Caco-2 (cell line): ENCODE results near the gene ADGRG1. TPM values are rescaled to one million over a fixed set of nuclear protein-coding genes. Genes with fewer than 3 reads are reported as not detected.

Source experiments
- BruUV-seq: library from RNA; stranded (reverse); fragments of 400-500 nt; replicated peaks from 2 replicates; lab custom pipeline; 2021; lab: Mats Ljungman, UMichigan
- CTCF ChIA-PET: fragments of 300-600 bp; sonication (Branson Sonifier 250); formaldehyde crosslinking; loops from one replicate; lab custom pipeline; 2022; ENCODE audit warnings: antibody characterized with exemption; lab: Charles Lee
- POLR2A ChIA-PET: fragments of 300-600 bp; sonication (Branson Sonifier 250); formaldehyde crosslinking; loops from one replicate; lab custom pipeline; 2022; ENCODE audit warnings: antibody characterized with exemption; lab: Charles Lee
- DNase-seq, 2 experiments: peaks; one replicate each; pipeline versions ENCODE4 v3.0.0 to v3.0.0-alpha.2; 2020 to 2022
- H3K27me3 ChIP-seq: replicated peaks from 2 replicates; pipeline ENCODE4 v1.6.0; 2011; ENCODE audit warnings: low read length; ENCODE audit not compliant: control insufficient read depth, insufficient read depth
- H3K36me3 ChIP-seq: 2 replicates; pipeline ENCODE4 v1.5.1; 2011; ENCODE audit warnings: low read length; ENCODE audit not compliant: control insufficient read depth, insufficient read depth
- H3K4me1 ChIP-seq: fragments of 250-450 bp; sonication (Bioruptor Pico); 2 replicates; pipeline ENCODE4 v1.5.1; 2020; ENCODE audit warnings: mild to moderate bottlenecking
- H3K4me3 ChIP-seq: 2 replicates; pipeline ENCODE4 v1.5.1; 2011; ENCODE audit warnings: low read depth, mild to moderate bottlenecking, control low read depth, low read length
- H3K9me3 ChIP-seq: fragments of 250-450 bp; sonication (Bioruptor Pico); 2 replicates; pipeline ENCODE4 v1.5.1; 2020; ENCODE audit warnings: mild to moderate bottlenecking, moderate library complexity
- H3K27ac Mint-ChIP-seq: one replicate; pipeline ENCODE4 v1.8.0; 2022; ENCODE audit warnings: mixed read lengths; ENCODE audit not compliant: unreplicated experiment
- H3K27me3 Mint-ChIP-seq: one replicate; pipeline ENCODE4 v1.8.0; 2022; ENCODE audit warnings: mixed read lengths; ENCODE audit not compliant: insufficient read depth, unreplicated experiment
- H3K36me3 Mint-ChIP-seq: one replicate; pipeline ENCODE4 v1.8.0; 2022; ENCODE audit warnings: mild to moderate bottlenecking, mixed read lengths; ENCODE audit not compliant: insufficient read depth, unreplicated experiment
- H3K4me1 Mint-ChIP-seq: one replicate; pipeline ENCODE4 v1.8.0; 2022; ENCODE audit warnings: low read depth, mixed read lengths; ENCODE audit not compliant: unreplicated experiment
- H3K4me3 Mint-ChIP-seq: one replicate; pipeline ENCODE4 v1.8.0; 2022; ENCODE audit warnings: mild to moderate bottlenecking, moderate library complexity, mixed read lengths; ENCODE audit not compliant: unreplicated experiment
- H3K9me3 Mint-ChIP-seq: one replicate; pipeline ENCODE4 v1.8.0; 2022; ENCODE audit warnings: mixed read lengths; ENCODE audit not compliant: unreplicated experiment
- CTCF ChIP-seq, 2 experiments: fragments of 200-600 bp in 1 of 2; IDR thresholded peaks; 1 replicate in 1 of 2; 2 replicates in 1 of 2; pipeline versions ENCODE4 v1.5.1 to v1.8.0; 2011 to 2022; ENCODE audit warnings: antibody characterized with exemption in 1 of 2, control low read depth in 1 of 2, inconsistent platforms in 1 of 2, low read depth in 1 of 2, low read length in 1 of 2, mild to moderate bottlenecking in 1 of 2, moderate library complexity in 1 of 2; ENCODE audit not compliant: insufficient read depth in 1 of 2, severe bottlenecking in 1 of 2, unreplicated experiment in 1 of 2
- intact Hi-C: fragments of 100-400 bp; cut with micrococcal nuclease; formaldehyde crosslinking; loops from one replicate; pipeline ENCODE4 v1.10.0; 2022; ENCODE audit not compliant: unreplicated experiment
- total RNA-seq: library from RNA; stranded (reverse); gene quantifications from 2 replicates; pipeline ENCODE4 v1.2.3, GENCODE V29; 2022

The ADGRG1 gene
- total RNA-seq, 1 experiment from 2014 or later: 195 TPM

GRCh38 chr16:57637424-57637823 lies 9.0 kb downstream of the ADGRG1 start:
- H3K36me3 Mint-ChIP-seq: peaks cover 21% of the 10 kb centered on the region
- Histone ChIP-seq H3K9me3 (no peaks in the 10 kb centered on the region), H3K36me3 (no peaks in the 10 kb centered on the region; the same call in 1 of the 2 replicates), H3K27me3 (no peaks in the 10 kb centered on the region), H3K4me3 (no peak overlapping the region), H3K4me1 (peaks cover 18% of the 10 kb centered on the region)
- BruUV-seq: no TSS peak
- ChIA-PET POLR2A (no interaction called here), CTCF (interaction anchor here (0.6 to 2.8 kb wide), 4 partner anchors 37 to 156 kb away, joined by 3 to 13 read pairs (median 6); partner anchors contain the start of gene KATNB1)
- intact Hi-C loops: no loop called here
- H3K4me3 Mint-ChIP-seq: no peak overlapping the region
- no peak overlapping the region for H3K27ac Mint-ChIP-seq
- H3K4me1 Mint-ChIP-seq: peaks cover 11% of the 10 kb centered on the region
- no peaks in the 10 kb centered on the region for H3K9me3 Mint-ChIP-seq
- TF ChIP-seq CTCF (IDR thresholded peaks at IDR 0.05; ENCODE audit: insufficient read depth in 1 of 2, low read depth in 1 of 2, low read length in 1 of 2, severe bottlenecking in 1 of 2, unreplicated experiment in 1 of 2): no peak
- H3K27me3 Mint-ChIP-seq: no peaks in the 10 kb centered on the region
- no peak for DNase-seq

GRCh38 chr16:57637965-57638364 lies 9.5 kb downstream of the ADGRG1 start:
- no peak overlapping the region for H3K4me3 Mint-ChIP-seq
- no peaks in the 10 kb centered on the region for H3K9me3 Mint-ChIP-seq
- Histone ChIP-seq H3K4me1 (peaks cover 18% of the 10 kb centered on the region), H3K4me3 (no peak overlapping the region), H3K27me3 (no peaks in the 10 kb centered on the region), H3K9me3 (no peaks in the 10 kb centered on the region), H3K36me3 (no peaks in the 10 kb centered on the region; the same call in 1 of the 2 replicates)
- peaks cover 21% of the 10 kb centered on the region for H3K36me3 Mint-ChIP-seq
- TF ChIP-seq CTCF (IDR thresholded peaks at IDR 0.05; ENCODE audit: insufficient read depth in 1 of 2, low read depth in 1 of 2, low read length in 1 of 2, severe bottlenecking in 1 of 2, unreplicated experiment in 1 of 2): no peak
- intact Hi-C loops: no loop called here
- no peak for DNase-seq
- BruUV-seq: no TSS peak
- ChIA-PET CTCF (interaction anchor here (0.8 to 2.0 kb wide), 2 partner anchors 31 to 47 kb away, joined by 3 to 13 read pairs; no protein-coding TSS in a partner anchor), POLR2A (no interaction called here)
- H3K27me3 Mint-ChIP-seq: no peaks in the 10 kb centered on the region
- H3K27ac Mint-ChIP-seq: no peak overlapping the region
- peaks cover 11% of the 10 kb centered on the region for H3K4me1 Mint-ChIP-seq

- TF ChIP-seq CTCF (IDR thresholded peaks at IDR 0.05; ENCODE audit: insufficient read depth in 1 of 2, low read depth in 1 of 2, low read length in 1 of 2, severe bottlenecking in 1 of 2, unreplicated experiment in 1 of 2): no peak
- Mint-ChIP-seq H3K4me3 (no peak overlapping the region), H3K36me3 (peaks cover 21% of the 10 kb centered on the region), H3K4me1 (peaks cover 11% of the 10 kb centered on the region), H3K27me3 (no peaks in the 10 kb centered on the region), H3K9me3 (no peaks in the 10 kb centered on the region), H3K27ac (no peak overlapping the region)
- no peak overlapping the region for H3K4me3 ChIP-seq
- no TSS peak for BruUV-seq
- intact Hi-C loops: no loop called here
- DNase-seq: no peak
- H3K9me3 ChIP-seq: no peaks in the 10 kb centered on the region
- no peaks in the 10 kb centered on the region for H3K27me3 ChIP-seq
- POLR2A ChIA-PET: no interaction called here
- H3K4me1 ChIP-seq: peaks cover 18% of the 10 kb centered on the region
- CTCF ChIA-PET: interaction anchor here (0.8 to 2.0 kb wide), 2 partner anchors 31 to 47 kb away, joined by 3 to 13 read pairs; no protein-coding TSS in a partner anchor
- H3K36me3 ChIP-seq: 0 out of 2 replicates have a peak, but pooled peaks cover 2% of the 10 kb centered on the region
These were observed 10.0 kb downstream of the ADGRG1 start for GRCh38 chr16:57638381-57638780.
